Hematopoietic multipotent progenitor cell treated with erythropoietin and hydrocortisone succinate and interleukin-3 and kit ligand, for 8 days (in vitro differentiated cells): Measurements from ENCODE around the gene RBL1.
"Not testable (repeated sequence)": the region's sequence is repeated elsewhere in the genome, so short reads cannot be mapped to it uniquely, and the experiment has no call there.

Experiments
- DNase-seq: peaks from one replicate; pipeline ENCODE4 v3.0.0-alpha.2; 2015

RBL1 gene

GRCh38 chr20:36994221-36994620 lies 101.6 kb downstream of the RBL1 start:
- not testable (repeated sequence) for DNase-seq

GRCh38 chr20:36992802-36993334 lies 102.9 kb downstream of the RBL1 start:
- peak; percentile 12 for DNase-seq

GRCh38 chr20:36991703-36992102 lies 104.1 kb downstream of the RBL1 start:
- no peak for DNase-seq

- DNase-seq = no peak
These were observed 106.0 kb downstream of the RBL1 start for GRCh38 chr20:36989797-36990196.

GRCh38 chr20:36988494-36988966 lies 107.3 kb downstream of the RBL1 start:
- no peak for DNase-seq

GRCh38 chr20:36984257-36984638 lies 111.5 kb downstream of the RBL1 start:
- no peak for DNase-seq

- DNase-seq = no peak
These were observed 120.5 kb downstream of the RBL1 start for GRCh38 chr20:36975099-36975818.

GRCh38 chr20:36974660-36975059 lies 121.1 kb downstream of the RBL1 start:
- DNase-seq = no peak

GRCh38 chr20:36971103-36971502 lies 124.7 kb downstream of the RBL1 start:
- no peak for DNase-seq

- DNase-seq = no peak
These were observed 126.2 kb downstream of the RBL1 start for GRCh38 chr20:36969478-36970186.

GRCh38 chr20:36969051-36969450 lies 126.7 kb downstream of the RBL1 start:
- DNase-seq = no peak

GRCh38 chr20:36967636-36968035 lies 128.2 kb downstream of the RBL1 start:
- DNase-seq = no peak

- not testable (repeated sequence) for DNase-seq
These were observed 128.8 kb downstream of the RBL1 start for GRCh38 chr20:36966965-36967364.

GRCh38 chr20:36962354-36962941 lies 133.3 kb downstream of the RBL1 start:
- not testable (repeated sequence) for DNase-seq

GRCh38 chr20:36959242-36959641 lies 136.6 kb downstream of the RBL1 start:
- DNase-seq = no peak

GRCh38 chr20:36957875-36958667 lies 137.7 kb downstream of the RBL1 start:
- peak; percentile 9 for DNase-seq

- DNase-seq = no peak
These were observed 139.1 kb downstream of the RBL1 start for GRCh38 chr20:36956674-36957073.

GRCh38 chr20:36956016-36956415 lies 139.8 kb downstream of the RBL1 start:
- DNase-seq = no peak

GRCh38 chr20:36951979-36952738 lies 143.6 kb downstream of the RBL1 start:
- DNase-seq = no peak

GRCh38 chr20:36951198-36951978 lies 144.4 kb downstream of the RBL1 start, which contains the start of gene SAMHD1:
TSS of gene SAMHD1 (minus strand) at chr20:36951708. CDS start at chr20:36951643, 65 bp downstream.
- DNase-seq = peak; percentile 98
